ENCODE data around the gene GPRC5D. TPM values are rescaled to one million over a fixed set of nuclear protein-coding genes. Genes with fewer than 3 reads are reported as not detected.

Gene GPRC5D
- polyA plus RNA-seq, 1 donor (not counting 4 experiments of a cell fraction or from before 2014, with no cell fraction given): 0.08 TPM

DNA sequence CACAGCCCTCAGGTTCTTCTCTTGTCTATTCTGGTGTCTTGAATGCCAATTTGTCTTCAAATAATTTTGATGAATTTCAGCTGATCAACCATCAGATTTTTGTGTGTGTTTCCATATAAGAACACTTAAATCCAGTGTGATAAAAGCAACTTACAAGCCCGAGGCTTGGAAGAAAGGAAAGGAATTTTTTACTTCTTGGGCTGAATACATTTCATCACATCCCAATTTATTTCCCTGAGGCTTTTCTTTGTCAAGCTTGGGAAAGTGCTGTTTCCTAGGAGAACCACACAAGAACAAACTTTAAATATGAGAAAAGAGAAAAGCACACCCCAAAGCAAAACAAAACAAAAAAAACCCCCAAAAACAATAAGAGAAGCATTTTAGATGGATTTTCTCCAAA lies 26.6 kb downstream of the GPRC5D start:
- no peak for FAIRE-seq

DNA sequence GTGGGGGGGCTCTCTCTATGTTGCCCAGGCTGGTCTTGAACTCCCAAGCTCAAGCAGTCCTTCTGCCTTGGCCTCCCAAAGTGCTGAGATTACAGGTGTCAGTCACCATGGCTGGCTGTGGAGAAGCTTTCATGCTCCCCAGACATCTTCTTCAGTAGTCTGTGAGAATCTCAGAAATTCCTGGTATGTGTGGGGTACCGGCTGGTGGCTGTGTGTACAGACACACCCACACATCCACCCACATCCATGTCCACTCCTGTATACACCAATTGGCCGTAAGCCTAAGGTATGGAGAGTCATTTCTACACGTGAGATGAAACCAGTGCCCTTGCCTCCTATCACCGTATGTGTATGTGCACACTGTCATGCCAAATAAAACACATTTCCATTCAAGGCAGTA lies 27.8 kb downstream of the GPRC5D start:
- no peaks in the 10 kb centered on the region for H3K36me3 ChIP-seq (ENCODE audit: control insufficient read depth in 2 of 2, extremely low read depth in 1 of 2, insufficient read depth in 2 of 2, low read length in 2 of 2)

More for the DNA sequence above, 26.6 kb downstream of the GPRC5D start:
- H3K4me3 ChIP-seq (ENCODE audit: control insufficient read depth in 2 of 3, extremely low read depth in 1 of 3, insufficient read depth in 2 of 3, low read depth in 1 of 3, low read length in 3 of 3): no peak overlapping the region
- peaks cover 8% of the 10 kb centered on the region for H3K4me1 ChIP-seq (ENCODE audit: control insufficient read depth, extremely low read depth, insufficient read depth, low read length)
- TF ChIP-seq EZH2 (IDR thresholded peaks at IDR 0.05; ENCODE audit: low read length): no peak
- TF ChIP-seq, protein P1, sequence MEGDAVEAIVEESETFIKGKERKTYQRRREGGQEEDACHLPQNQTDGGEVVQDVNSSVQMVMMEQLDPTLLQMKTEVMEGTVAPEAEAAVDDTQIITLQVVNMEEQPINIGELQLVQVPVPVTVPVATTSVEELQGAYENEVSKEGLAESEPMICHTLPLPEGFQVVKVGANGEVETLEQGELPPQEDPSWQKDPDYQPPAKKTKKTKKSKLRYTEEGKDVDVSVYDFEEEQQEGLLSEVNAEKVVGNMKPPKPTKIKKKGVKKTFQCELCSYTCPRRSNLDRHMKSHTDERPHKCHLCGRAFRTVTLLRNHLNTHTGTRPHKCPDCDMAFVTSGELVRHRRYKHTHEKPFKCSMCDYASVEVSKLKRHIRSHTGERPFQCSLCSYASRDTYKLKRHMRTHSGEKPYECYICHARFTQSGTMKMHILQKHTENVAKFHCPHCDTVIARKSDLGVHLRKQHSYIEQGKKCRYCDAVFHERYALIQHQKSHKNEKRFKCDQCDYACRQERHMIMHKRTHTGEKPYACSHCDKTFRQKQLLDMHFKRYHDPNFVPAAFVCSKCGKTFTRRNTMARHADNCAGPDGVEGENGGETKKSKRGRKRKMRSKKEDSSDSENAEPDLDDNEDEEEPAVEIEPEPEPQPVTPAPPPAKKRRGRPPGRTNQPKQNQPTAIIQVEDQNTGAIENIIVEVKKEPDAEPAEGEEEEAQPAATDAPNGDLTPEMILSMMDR (optimal IDR thresholded peaks at IDR 0.05 in 1 of 3, IDR thresholded peaks at IDR 0.05 in 1 of 3, conservative IDR thresholded peaks at IDR 0.05 in 1 of 3; ENCODE audit: extremely low read depth in 1 of 3, insufficient read depth in 2 of 3, low read length in 3 of 3): no peak
- H3K9ac ChIP-seq (ENCODE audit: control insufficient read depth, extremely low read depth, insufficient read depth, low read length): no peak overlapping the region
- H2AFZ ChIP-seq (ENCODE audit: control insufficient read depth, low read length): no peak overlapping the region
- dilution Hi-C loops (cut with MboI; ENCODE audit: extremely low pct_ligation_motif_present, low sequenced_read_pairs): no loop called here
- no peaks in the 10 kb centered on the region for H3K27me3 ChIP-seq (ENCODE audit: control insufficient read depth, extremely low read depth, insufficient read depth, low read length)
- peaks cover 2% of the 10 kb centered on the region for H3K79me2 ChIP-seq (ENCODE audit: control insufficient read depth, insufficient read depth, low read length)
- no peaks in the 10 kb centered on the region for H3K9me3 ChIP-seq (ENCODE audit: control insufficient read depth, low read depth, low read length)
- H3K9me1 ChIP-seq (ENCODE audit: control insufficient read depth, extremely low read depth, insufficient read depth, low read length): no peaks in the 10 kb centered on the region
- H3K4me2 ChIP-seq (ENCODE audit: control insufficient read depth, extremely low read depth, insufficient read depth, low read depth, low read length): no peak overlapping the region
- H3K36me3 ChIP-seq (ENCODE audit: control insufficient read depth in 2 of 2, extremely low read depth in 1 of 2, insufficient read depth in 2 of 2, low read length in 2 of 2): peaks cover 0 to 2% of the 10 kb centered on the region in 2 experiments
- H3K27ac ChIP-seq (ENCODE audit: control insufficient read depth, insufficient read depth, low read length): no peak overlapping the region
- H4K20me1 ChIP-seq (ENCODE audit: control insufficient read depth, extremely low read depth, insufficient read depth, low read length): no peaks in the 10 kb centered on the region
- DNase-seq (ENCODE audit: low read depth, low spot score): no peak

More for the DNA sequence above, 27.8 kb downstream of the GPRC5D start:
- no peak overlapping the region for H2AFZ ChIP-seq (ENCODE audit: control insufficient read depth, low read length)
- no peaks in the 10 kb centered on the region for H3K9me3 ChIP-seq (ENCODE audit: control insufficient read depth, low read depth, low read length)
- H3K9me1 ChIP-seq (ENCODE audit: control insufficient read depth, extremely low read depth, insufficient read depth, low read length): no peaks in the 10 kb centered on the region
- no peaks in the 10 kb centered on the region for H4K20me1 ChIP-seq (ENCODE audit: control insufficient read depth, extremely low read depth, insufficient read depth, low read length)
- H3K4me3 ChIP-seq (ENCODE audit: control insufficient read depth in 2 of 3, extremely low read depth in 1 of 3, insufficient read depth in 2 of 3, low read depth in 1 of 3, low read length in 3 of 3): no peak overlapping the region
- FAIRE-seq: no peak
- dilution Hi-C loops (cut with MboI; ENCODE audit: extremely low pct_ligation_motif_present, low sequenced_read_pairs): no loop called here
- H3K9ac ChIP-seq (ENCODE audit: control insufficient read depth, extremely low read depth, insufficient read depth, low read length): no peak overlapping the region
- H3K4me2 ChIP-seq (ENCODE audit: control insufficient read depth, extremely low read depth, insufficient read depth, low read depth, low read length): no peak overlapping the region
- no peak for DNase-seq (ENCODE audit: low read depth, low spot score)
- peaks cover 8% of the 10 kb centered on the region for H3K4me1 ChIP-seq (ENCODE audit: control insufficient read depth, extremely low read depth, insufficient read depth, low read length)
- no peak for TF ChIP-seq EZH2 (IDR thresholded peaks at IDR 0.05; ENCODE audit: low read length)
- TF ChIP-seq, protein P1 (optimal IDR thresholded peaks at IDR 0.05 in 1 of 3, IDR thresholded peaks at IDR 0.05 in 1 of 3, conservative IDR thresholded peaks at IDR 0.05 in 1 of 3; ENCODE audit: extremely low read depth in 1 of 3, insufficient read depth in 2 of 3, low read length in 3 of 3): no peak
- peaks cover 2% of the 10 kb centered on the region for H3K79me2 ChIP-seq (ENCODE audit: control insufficient read depth, insufficient read depth, low read length)
- no peak overlapping the region for H3K27ac ChIP-seq (ENCODE audit: control insufficient read depth, insufficient read depth, low read length)
- H3K27me3 ChIP-seq (ENCODE audit: control insufficient read depth, extremely low read depth, insufficient read depth, low read length): no peaks in the 10 kb centered on the region
